SIG-M5 (cell line): Measurements from ENCODE around the gene ERBB4.

ENCODE experiments used
- DNase-seq: peaks from one replicate; lab custom pipeline; 2025; lab: John Stamatoyannopoulos, UW

The ERBB4 gene

DNA sequence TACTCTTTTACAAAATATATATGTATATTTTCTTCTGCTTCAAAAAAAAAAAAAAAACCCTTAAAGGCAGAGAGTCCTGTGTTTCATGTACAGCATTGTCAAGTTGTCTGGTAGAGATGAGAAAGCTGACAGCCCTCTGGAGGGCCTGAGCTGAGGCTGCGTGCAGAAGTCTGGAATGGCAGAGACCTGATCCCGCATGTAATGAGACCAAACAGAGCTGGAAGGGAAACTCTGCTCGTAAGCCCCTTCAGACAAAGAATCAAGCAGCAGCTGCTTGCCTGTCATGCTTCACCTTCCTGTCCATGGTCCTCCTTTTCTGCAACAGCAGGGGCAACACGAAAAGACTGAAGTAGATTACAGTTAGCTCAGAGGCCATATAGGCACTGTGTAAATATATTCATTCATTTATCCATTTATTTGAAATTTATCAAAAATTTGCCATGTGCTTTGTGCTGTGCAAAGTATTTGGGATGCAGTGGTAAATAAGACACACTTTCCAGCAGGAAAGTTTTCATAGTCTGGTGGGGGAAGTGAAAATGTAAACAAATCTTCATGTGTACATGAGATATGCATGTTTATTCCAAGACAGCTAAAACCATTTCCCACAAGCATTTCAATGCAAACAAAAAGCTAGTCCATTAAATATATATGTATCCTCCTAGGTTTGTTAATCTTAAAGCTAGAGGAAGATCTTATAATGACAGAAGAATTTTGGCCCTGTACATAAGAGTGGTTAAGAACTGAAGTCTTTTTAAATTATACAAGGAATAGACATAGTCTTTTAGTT lies 1069.5 kb downstream of the ERBB4 start:
- DNase-seq: no peak

DNA sequence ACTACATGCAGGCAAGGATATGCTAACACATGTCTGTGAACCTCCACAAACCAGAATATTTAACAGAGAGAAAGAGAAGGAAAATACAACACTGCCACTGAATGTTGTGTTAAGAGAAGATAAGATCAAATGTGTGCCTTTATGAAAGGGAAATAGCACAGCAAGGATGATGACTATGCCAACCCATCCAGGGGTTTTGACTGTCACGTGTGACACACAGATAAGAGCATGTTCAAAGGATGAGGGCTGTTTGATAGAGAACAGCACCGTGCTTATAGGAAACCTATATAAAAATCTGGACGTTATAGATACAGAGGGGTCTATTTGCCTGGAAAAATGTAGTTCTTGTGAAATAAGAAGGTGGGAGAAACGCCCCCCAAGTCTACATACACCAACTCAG lies 1070.4 kb downstream of the ERBB4 start:
- DNase-seq: no peak

DNA sequence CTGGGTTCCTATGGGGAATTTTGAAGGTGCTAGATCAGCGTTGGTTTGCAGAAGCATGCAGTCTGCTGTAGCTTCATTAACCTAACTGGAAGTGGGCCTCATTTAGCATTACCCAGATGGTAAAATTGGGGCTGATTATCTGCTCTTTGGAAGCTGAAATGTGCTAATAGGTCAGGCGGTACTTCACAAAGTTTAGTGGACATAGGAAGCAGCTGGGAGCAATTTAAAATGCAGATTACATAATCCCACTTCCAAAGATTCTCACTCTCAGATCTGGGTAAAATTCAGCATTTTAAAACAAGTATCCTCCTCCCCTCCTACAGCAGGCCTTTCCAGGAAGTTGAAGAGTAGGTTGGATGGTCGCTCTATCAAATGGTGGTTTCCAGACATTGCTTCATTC lies 1075.2 kb downstream of the ERBB4 start:
- no peak for DNase-seq

GRCh38 chr2:211458974-211459373 lies 1079.6 kb downstream of the ERBB4 start:
- no peak for DNase-seq

- DNase-seq: no peak
Observed at GRCh38 chr2:211457325-211457724, 1081.3 kb downstream of the ERBB4 start.

GRCh38 chr2:211455216-211455841 lies 1083.3 kb downstream of the ERBB4 start:
- no peak for DNase-seq

DNA sequence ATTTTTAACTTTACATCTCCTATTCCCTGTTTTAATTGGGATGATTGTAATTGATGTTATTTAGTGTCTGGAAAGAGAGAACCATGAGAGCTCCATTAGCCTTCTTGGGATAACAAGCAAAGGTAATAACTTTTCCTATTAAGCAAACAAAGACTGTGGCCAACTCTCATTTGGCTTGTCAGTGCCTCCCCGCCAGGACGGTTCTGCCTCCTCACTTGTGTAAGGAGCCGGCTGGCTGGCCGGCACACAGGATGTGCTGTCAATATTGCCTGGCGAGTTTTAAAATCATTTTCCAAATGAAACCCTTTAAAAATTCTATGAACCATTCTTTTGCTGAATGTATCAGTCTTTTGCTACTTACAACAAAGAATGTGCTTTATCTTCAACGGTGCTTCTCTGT lies 1083.9 kb downstream of the ERBB4 start:
- DNase-seq: no peak

- DNase-seq: no peak
Observed at GRCh38 chr2:211453311-211453887, 1085.2 kb downstream of the ERBB4 start.

DNA sequence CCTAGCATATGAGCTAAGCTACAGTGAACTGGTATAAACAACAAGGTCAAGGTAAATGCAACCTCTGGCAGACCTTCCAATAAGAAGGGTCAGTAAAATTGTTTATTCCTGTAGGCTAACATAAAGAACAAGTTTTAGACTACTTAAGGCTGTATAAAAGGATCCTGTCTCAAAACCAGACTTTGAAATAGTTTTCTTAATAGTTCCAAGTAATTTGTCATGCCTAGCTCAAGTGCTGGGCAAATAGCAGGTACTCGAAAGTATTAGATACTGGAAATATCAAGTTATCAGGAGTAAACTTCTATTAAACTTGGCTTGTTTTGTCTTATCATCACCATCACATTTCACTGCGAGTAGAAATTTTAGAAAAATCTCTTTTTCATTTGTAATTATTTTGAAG lies 1087.0 kb downstream of the ERBB4 start:
- DNase-seq: no peak

DNA sequence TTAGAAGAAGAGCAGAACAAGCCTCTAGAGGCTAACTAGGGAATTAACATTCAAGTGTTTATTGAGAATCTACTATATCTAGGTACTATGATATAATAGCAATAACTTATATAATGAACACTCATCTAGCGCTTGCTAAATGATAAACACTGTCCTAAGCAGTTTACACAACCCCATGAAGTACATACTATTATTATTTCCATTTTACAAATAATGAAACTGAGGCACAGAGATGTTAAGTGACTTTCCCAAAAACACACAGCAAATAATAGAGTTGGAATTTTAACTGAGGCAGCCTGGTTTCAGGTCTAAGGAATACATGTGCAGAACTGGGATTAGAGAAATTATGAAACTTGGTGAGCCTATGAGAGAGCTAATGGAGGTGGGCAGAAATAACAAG lies 1088.8 kb downstream of the ERBB4 start:
- no peak for DNase-seq

- DNase-seq: no peak
Observed at GRCh38 chr2:211447548-211447947, 1091.1 kb downstream of the ERBB4 start.

GRCh38 chr2:211440107-211440506 lies 1098.5 kb downstream of the ERBB4 start:
- no peak for DNase-seq

DNA sequence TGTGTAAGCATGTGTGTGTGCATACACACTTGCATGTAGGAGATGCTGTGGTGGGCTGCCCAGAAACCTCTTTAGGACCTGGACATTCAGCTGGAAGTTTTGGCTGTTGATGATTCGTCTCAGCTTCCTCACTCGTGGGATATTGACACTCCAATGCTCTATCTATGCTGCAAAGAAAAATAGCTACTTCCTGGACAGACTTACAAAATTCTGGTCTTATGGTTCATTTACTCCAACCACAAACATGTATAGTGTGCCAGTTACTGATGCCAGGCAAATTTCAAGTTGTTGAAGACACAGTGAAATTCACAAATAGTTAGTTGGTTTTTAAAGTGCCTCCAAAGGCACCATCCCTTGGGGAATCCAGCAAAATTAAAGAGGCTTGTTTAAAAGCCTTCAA lies 1099.6 kb downstream of the ERBB4 start:
- no peak for DNase-seq

DNA sequence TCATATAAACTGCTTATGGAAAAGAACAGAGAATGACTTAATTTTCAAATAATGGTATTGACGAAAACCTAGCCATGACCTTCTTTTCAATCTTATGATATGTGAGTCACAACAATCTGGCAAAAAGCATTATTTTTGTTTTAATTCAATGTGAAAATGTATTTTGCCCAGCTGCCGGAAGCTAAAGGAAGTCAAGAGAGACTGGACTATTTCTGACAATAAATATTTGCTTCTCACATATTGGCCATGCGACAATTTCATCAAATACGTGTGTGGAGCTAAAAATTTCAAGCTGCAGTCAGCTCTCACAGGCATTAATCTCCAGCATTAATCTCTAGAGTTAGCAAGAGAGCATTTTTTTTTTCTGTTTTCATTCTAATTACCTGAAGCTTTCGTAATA lies 1101.2 kb downstream of the ERBB4 start:
- DNase-seq: no peak

DNA sequence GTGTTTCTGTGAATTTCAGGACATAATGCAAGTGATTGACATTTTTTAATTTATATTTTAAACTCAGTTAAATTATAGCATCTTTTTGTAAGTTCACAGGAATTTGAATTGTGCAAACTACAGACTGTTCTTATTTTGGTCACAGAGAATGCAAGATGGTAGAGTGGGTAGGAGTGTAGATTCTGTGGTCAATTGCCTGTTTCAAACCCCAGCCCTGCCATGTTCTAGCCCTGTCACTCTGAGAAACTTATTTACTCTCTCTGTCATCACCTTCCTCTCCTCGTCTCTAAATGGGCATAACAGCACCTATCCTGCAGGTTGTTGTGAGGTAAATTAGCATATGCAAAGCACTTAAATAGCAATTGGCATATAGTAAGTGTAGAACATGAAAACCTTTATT lies 1102.4 kb downstream of the ERBB4 start:
- no peak for DNase-seq

GRCh38 chr2:211435331-211435730 lies 1103.3 kb downstream of the ERBB4 start:
- no peak for DNase-seq

DNA sequence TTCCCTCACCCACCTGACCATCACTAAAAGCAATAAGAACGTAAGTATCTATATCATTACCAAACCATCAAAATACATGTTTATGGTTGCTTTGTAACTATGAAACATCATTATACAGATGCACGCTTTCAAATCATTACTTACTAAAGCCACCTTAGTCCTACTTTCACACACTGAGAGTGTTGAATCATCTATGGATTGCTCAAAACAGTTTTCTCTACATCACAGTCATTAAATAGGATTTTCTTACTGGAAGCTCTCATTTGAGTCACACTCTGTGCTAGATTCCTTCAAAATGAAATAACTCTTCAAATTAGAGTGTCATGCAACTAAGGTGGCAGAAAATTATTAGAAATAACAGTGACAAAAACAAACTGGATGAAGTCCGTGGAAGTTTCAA lies 1103.8 kb downstream of the ERBB4 start:
- DNase-seq: no peak

DNA sequence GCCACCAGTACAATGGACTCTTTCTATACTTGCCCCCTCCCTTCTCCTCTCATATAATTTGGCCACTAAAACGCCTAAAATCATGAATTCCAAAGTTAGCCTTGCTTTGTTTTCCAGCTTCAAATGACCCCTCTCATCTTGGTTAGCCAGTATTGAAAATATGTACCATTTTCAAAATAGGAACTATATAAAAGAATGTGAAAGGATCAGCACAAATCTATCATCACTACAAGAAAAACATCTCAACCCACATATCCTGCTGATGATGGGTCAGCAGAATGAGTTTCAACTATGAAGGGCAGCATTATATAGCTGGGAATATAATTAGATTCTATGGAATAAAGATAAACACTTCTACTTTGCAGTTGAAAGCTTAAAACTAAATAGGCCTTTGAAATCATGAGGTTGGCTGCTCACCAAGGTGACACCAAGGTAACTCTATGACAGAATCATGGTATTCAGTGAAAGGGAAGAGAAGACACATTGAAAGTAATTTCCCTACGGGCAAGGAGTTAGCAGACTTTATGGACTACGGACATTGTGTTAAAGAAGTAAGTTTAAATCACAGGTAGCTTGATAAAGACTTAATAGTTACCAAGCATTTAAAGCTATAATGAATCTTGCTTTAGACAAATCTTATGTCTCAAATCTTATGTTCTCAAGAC lies 1109.2 kb downstream of the ERBB4 start:
- DNase-seq: no peak

DNA sequence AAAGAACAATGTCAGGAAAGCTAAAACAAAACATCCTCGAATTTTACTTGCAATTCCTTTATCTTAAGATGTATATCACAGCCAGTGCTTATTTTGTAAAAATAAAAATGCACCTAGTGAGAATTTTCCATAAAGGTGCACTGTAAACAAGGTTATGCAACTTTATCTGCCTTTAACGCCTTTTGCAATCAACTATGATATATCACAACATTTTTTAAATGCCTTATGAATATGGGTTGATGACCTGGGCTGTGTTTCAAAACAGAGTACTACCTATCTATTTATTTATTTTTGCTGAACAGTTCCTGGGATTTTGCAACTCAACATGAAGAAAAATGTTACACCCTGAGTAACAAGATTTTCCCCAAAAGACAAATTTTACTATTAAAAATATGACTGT lies 1112.4 kb downstream of the ERBB4 start:
- DNase-seq: no peak

- DNase-seq: no peak
Observed at GRCh38 chr2:211423018-211423417, 1115.6 kb downstream of the ERBB4 start.

- no peak for DNase-seq
Observed at GRCh38 chr2:211417544-211417943, 1121.1 kb downstream of the ERBB4 start.

GRCh38 chr2:211416373-211416772 lies 1122.2 kb downstream of the ERBB4 start:
- DNase-seq: no peak

- no peak for DNase-seq
Observed at GRCh38 chr2:211413746-211414145, 1124.9 kb downstream of the ERBB4 start.
